Measurements from ENCODE around the gene GALNT9.
"Not testable (repeated sequence)": the region's sequence is repeated elsewhere in the genome, so short reads cannot be mapped to it uniquely, and the experiment has no call there.

Gene GALNT9

GRCh38 chr12:132278401-132279183 lies 50.8 kb downstream of the GALNT9 start:
- DNase-seq: no peak

GRCh38 chr12:132277949-132278348 lies 51.4 kb downstream of the GALNT9 start:
- no peak for DNase-seq

- no peak for DNase-seq
These were observed 51.9 kb downstream of the GALNT9 start for GRCh38 chr12:132277374-132277941.

- DNase-seq: no peak
These were observed 52.5 kb downstream of the GALNT9 start for GRCh38 chr12:132276827-132277373.

GRCh38 chr12:132276066-132276826 lies 53.1 kb downstream of the GALNT9 start:
- DNase-seq: no peak

GRCh38 chr12:132275631-132276030 lies 53.8 kb downstream of the GALNT9 start:
- no peak for DNase-seq

- DNase-seq: no peak
These were observed 54.3 kb downstream of the GALNT9 start for GRCh38 chr12:132275110-132275531.

GRCh38 chr12:132273992-132274334 lies 55.4 kb downstream of the GALNT9 start:
- DNase-seq: no peak

- DNase-seq: no peak
These were observed 56.7 kb downstream of the GALNT9 start for GRCh38 chr12:132272711-132273110.

- no peak for DNase-seq
These were observed 57.7 kb downstream of the GALNT9 start for GRCh38 chr12:132271755-132272092.

- DNase-seq: no peak
These were observed 58.2 kb downstream of the GALNT9 start for GRCh38 chr12:132270969-132271754.

- DNase-seq: no peak
These were observed 58.9 kb downstream of the GALNT9 start for GRCh38 chr12:132270516-132270915.

- DNase-seq: no peak
These were observed 60.0 kb downstream of the GALNT9 start for GRCh38 chr12:132269271-132269968.

- peak; percentile 76 to 85 for DNase-seq
These were observed 60.7 kb downstream of the GALNT9 start for GRCh38 chr12:132268674-132269073.

- DNase-seq: no peak
These were observed 61.5 kb downstream of the GALNT9 start for GRCh38 chr12:132267873-132268272.

GRCh38 chr12:132266802-132267201 lies 62.6 kb downstream of the GALNT9 start:
- DNase-seq: no peak

GRCh38 chr12:132266370-132266769 lies 63.0 kb downstream of the GALNT9 start:
- no peak for DNase-seq

GRCh38 chr12:132265822-132266221 lies 63.6 kb downstream of the GALNT9 start:
- not testable (repeated sequence) for DNase-seq

GRCh38 chr12:132265056-132265800 lies 64.2 kb downstream of the GALNT9 start:
- no peak for DNase-seq

- DNase-seq: no peak
These were observed 65.0 kb downstream of the GALNT9 start for GRCh38 chr12:132264086-132265010.
